ENCODE data around the gene RIBC2. TPM values are rescaled to one million over a fixed set of nuclear protein-coding genes. Genes with fewer than 3 reads are reported as not detected.

RIBC2 gene
- total RNA-seq, 1 experiment from 2014 or later, result not detected

DNA sequence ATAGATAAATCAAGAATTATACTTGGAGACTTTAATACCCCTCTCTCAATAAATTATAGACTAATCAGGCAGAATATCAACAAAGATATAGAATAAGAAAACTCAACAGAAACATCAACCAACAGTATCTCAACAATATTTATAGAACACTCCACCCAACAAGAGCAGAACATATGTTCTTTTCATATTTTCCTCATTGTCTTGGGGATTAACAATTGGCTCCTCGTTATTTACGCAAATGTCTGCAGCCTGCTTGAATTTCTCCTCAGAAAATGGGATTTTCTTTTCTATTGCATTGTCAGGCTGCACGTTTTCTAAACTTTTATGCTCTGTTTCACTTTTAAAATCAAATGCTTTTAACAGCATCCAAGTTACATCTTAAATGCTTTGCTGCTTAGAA, 52.1 kb downstream of the RIBC2 start:
- DNase-seq, result no peak
- Histone ChIP-seq H3K36me3 (no peaks in the 10 kb centered on the region), H3K4me3 (no peak overlapping the region), H3K27me3 (no peaks in the 10 kb centered on the region), H3K9me3 (replicated peaks) (no peaks in the 10 kb centered on the region), H3K4me1 (peaks cover 8% of the 10 kb centered on the region; the same call in 1 of the 2 replicates), H3K27ac (no peak overlapping the region)

DNA sequence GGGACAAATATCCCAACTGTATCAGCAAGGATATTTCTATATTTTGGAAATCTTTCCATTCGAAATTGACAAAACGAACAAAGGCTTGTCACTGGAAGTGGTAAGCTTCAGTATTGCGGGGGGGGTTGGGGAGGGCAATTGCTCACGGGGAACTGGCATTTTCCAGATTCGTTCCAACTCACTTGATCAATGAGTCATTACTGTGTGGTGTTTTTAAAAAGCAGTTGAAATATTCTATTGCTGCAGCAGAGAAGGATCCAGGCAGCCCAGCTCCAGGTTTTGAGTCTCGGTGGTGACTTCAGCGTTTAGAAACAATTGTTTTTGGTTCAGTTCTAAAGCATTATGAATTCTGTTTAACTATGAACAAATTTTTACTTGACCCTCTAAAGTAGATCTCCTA, 55.4 kb downstream of the RIBC2 start:
- H3K27ac ChIP-seq, result no peak overlapping the region

DNA sequence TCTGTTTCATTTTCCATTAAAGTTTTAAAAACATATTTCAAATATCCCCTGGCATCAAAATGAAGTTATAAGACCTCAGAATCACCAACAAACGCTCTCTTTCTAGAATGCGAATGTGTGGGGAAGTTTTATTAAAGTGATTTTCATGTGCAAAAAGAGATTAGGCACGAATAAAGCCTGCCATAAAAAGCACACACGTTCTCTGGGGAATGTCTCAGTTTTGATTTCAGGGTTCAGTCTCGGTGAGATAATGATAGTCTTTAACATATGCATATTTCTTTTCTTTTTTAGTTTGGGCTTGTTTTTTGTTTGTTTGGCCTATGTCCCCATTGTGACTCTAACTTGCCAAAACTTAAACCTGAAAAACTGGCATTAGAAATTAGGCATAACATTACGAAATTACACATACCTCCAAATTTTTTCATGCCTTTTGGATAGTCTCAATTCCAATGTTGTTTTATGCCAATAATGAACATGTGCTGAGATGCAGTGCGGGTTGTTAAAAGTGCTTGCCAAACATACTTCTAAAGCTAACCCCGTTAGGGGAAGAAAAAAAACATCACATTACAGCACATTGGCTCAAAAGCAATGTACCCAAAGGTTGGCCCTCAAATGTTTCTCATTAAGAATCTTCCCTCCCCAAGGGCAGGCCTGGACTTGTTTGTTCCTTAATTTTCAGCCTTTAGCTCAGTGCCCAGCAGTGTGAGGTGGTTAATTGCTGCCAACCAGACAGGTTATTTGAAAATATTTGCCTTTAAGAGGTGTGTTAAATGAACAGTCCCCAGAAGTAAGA, 56.0 kb downstream of the RIBC2 start:
- H3K27me3 ChIP-seq, result no peaks in the 10 kb centered on the region
- no peak for DNase-seq
- no peaks in the 10 kb centered on the region for H3K9me3 ChIP-seq (replicated peaks)
- no peaks in the 10 kb centered on the region for H3K36me3 ChIP-seq
- H3K27ac ChIP-seq, result no peak overlapping the region
- H3K4me1 ChIP-seq, result peaks cover 8% of the 10 kb centered on the region; the same call in 1 of the 2 replicates
- no peak overlapping the region for H3K4me3 ChIP-seq

More for the DNA sequence above, 55.4 kb downstream of the RIBC2 start:
- H3K4me1 ChIP-seq, result peaks cover 8% of the 10 kb centered on the region; the same call in 1 of the 2 replicates
- DNase-seq, result no peak
- no peak overlapping the region for H3K4me3 ChIP-seq
- H3K36me3 ChIP-seq, result no peaks in the 10 kb centered on the region
- H3K9me3 ChIP-seq (replicated peaks), result no peaks in the 10 kb centered on the region
- H3K27me3 ChIP-seq, result no peaks in the 10 kb centered on the region

DNA sequence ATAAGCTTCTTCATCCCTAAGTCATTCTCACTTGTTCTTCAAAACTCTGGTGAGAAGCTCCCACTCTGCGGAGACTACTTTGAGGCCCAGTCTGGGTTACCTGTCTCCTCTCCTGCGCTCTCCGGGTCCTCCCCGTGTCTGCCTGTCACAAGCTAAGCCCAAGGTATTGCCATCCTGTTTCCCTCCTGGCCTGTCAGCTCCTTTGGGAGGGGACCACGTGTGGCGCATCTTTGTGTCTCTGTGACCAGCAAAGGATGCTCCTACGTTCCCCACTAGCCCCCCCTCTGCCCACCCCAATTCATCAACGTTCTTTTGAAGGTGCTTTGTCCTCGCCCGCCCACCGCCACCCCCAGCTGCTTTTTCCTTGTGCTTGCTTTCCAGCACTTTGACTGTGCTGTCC, 57.4 kb downstream of the RIBC2 start:
- Histone ChIP-seq H3K27ac (no peak overlapping the region), H3K4me3 (no peak overlapping the region), H3K4me1 (peaks cover 8% of the 10 kb centered on the region; the same call in 1 of the 2 replicates), H3K27me3 (no peaks in the 10 kb centered on the region), H3K9me3 (replicated peaks) (no peaks in the 10 kb centered on the region), H3K36me3 (no peaks in the 10 kb centered on the region)
- DNase-seq, result no peak

DNA sequence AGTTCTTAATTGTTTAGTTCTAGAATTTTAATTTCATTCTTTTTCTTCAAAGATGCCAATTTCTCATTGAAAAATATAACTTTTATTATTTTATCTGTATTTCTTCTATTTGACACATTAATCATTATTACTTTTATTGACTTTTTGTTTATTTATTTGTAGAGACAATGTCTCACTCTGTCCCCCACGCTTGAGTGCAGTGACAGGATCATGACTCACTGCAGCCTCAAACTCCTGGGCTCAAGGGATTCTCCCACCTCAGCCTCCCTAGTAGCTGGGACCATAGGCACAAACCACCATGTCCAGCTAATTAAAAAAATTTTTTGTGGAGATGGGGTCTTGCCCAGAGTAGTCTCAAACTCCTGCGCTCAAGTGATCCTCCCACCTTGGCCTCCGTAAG, 58.9 kb downstream of the RIBC2 start:
- H3K27me3 ChIP-seq, result no peaks in the 10 kb centered on the region
- H3K4me1 ChIP-seq, result peaks cover 8% of the 10 kb centered on the region; the same call in 1 of the 2 replicates
- no peak overlapping the region for H3K4me3 ChIP-seq
- no peaks in the 10 kb centered on the region for H3K9me3 ChIP-seq (replicated peaks)
- no peak for DNase-seq
- no peak overlapping the region for H3K27ac ChIP-seq
- H3K36me3 ChIP-seq, result no peaks in the 10 kb centered on the region

DNA sequence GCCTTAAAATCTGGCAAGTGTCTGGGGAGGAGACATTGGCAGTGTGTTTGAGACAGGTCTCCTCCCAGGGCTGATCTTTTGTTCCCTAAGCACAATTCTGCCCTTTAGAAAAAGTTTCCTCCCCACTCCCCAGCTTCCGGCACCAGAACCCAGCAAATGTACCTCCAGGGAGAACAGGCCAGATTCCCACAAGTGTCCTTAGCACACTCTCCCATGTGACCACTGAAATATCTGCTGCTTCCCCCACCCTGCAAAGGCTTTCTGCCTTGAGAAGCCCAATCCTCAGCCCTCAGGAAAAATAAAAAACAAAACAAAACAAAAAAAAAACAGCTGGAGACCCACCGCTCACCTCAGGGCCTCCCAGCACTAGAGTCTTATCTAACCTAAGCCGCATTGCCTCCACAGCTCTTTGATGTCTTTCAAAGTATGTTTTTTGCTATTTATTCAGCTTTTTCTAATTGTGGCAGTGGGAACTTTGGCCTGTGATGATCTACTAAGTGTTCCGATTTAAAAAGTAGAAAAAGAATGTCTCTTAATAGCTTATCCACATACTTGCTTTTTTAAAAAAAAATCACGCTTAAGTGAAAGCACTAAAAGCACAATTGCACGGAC, 60.2 kb downstream of the RIBC2 start:
- Histone ChIP-seq H3K4me1 (peaks cover 8% of the 10 kb centered on the region; the same call in 1 of the 2 replicates), H3K36me3 (no peaks in the 10 kb centered on the region), H3K9me3 (replicated peaks) (no peaks in the 10 kb centered on the region), H3K27me3 (no peaks in the 10 kb centered on the region), H3K4me3 (no peak overlapping the region), H3K27ac (no peak overlapping the region)
- DNase-seq, result no peak

DNA sequence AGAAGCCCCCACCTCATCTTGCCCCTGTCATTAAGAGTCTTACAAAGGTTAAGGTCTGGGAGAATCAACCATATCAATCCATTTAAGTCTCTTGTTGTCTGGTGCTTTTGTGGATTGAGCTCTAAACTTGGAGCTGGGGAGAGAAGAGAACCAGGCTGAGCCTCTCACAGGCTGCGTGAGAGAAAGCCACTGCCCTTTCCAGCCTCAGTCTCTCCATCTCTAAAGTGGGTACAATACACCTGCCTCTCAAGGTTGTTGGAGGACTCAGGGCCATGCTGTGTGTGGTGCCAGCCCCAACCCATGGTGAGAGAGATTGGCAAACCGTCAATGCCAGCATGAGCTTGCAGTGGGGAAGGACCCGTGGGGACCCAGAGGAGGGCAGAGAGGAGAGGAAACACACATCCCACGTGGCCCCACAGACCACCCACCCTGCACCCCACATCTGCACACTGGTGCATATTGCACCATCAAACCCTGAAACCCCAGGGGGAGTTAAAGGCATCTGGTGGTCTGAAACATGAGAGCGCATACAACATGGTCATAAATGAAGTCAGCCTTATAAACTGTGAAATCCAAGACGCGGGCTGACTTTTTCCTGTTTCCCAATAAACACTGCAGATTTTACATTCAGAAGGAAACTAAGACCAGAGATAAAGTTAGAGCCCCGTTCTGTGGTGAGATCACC, 61.7 kb downstream of the RIBC2 start:
- peaks cover under 1% of the 10 kb centered on the region; the same call in 1 of the 2 replicates for H3K4me1 ChIP-seq
- no peaks in the 10 kb centered on the region for H3K9me3 ChIP-seq (replicated peaks)
- H3K36me3 ChIP-seq, result no peaks in the 10 kb centered on the region
- peak; percentile 26 to 42 for DNase-seq
- no peak overlapping the region for H3K4me3 ChIP-seq
- H3K27ac ChIP-seq, result no peak overlapping the region
- H3K27me3 ChIP-seq, result no peaks in the 10 kb centered on the region

DNA sequence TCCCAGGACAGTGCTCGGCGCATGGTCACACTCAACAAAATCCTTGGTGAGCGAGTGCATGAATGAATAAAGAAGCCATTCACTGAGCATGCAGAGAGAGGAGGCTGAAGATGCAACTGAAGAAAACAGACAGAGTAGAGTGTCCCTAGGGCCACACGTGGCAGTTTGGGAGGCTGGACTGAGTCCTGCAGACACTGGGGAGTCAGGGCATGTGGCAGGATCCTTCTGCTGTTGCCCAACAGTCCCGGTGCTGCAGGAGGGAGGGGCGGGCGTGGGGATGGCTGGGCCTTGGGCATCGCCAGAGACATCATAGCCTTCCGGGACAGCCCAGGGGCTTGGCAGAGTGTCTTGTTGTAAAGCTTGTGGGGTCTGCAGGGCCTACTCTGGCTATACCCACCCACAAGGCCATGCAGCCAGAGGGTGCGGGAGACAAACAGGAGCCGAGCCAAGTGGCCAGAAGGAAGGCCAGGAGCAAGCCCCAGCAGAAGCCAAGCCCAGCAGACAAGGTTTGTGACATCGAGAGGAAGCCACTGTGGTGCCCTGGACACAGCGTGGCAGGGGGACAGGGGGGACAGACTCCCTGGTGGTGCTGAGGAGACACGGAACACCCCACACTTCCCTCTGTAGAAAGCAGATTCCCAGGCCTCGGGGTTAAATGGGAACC, 62.5 kb downstream of the RIBC2 start:
- no peaks in the 10 kb centered on the region for H3K9me3 ChIP-seq (replicated peaks)
- H3K27me3 ChIP-seq, result no peaks in the 10 kb centered on the region
- H3K36me3 ChIP-seq, result no peaks in the 10 kb centered on the region
- DNase-seq, result no peak
- no peak overlapping the region for H3K4me3 ChIP-seq
- no peaks in the 10 kb centered on the region for H3K4me1 ChIP-seq
- no peak overlapping the region for H3K27ac ChIP-seq

DNA sequence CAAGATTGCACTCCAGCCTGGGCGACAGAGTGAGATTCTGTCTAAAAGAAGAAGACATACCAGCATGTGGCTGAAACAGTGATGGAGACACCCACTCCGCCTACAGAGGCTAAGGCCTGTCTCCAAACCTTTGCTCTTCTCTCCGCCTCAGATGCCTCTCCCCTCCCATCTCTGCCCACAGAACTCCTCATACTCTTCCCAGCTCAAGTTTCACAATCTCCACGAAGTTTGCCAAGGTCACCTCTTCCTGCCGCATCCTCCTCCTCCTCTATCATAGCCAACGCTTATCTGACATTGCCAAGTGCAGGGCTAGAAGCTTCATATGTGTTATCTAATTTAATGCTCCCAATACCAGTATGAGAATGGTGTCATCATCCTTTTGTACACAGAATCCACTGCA, 63.3 kb downstream of the RIBC2 start:
- Histone ChIP-seq H3K4me1 (no peaks in the 10 kb centered on the region), H3K27ac (no peak overlapping the region), H3K27me3 (no peaks in the 10 kb centered on the region), H3K9me3 (replicated peaks) (no peaks in the 10 kb centered on the region), H3K4me3 (no peak overlapping the region), H3K36me3 (no peaks in the 10 kb centered on the region)
- DNase-seq, result no peak

DNA sequence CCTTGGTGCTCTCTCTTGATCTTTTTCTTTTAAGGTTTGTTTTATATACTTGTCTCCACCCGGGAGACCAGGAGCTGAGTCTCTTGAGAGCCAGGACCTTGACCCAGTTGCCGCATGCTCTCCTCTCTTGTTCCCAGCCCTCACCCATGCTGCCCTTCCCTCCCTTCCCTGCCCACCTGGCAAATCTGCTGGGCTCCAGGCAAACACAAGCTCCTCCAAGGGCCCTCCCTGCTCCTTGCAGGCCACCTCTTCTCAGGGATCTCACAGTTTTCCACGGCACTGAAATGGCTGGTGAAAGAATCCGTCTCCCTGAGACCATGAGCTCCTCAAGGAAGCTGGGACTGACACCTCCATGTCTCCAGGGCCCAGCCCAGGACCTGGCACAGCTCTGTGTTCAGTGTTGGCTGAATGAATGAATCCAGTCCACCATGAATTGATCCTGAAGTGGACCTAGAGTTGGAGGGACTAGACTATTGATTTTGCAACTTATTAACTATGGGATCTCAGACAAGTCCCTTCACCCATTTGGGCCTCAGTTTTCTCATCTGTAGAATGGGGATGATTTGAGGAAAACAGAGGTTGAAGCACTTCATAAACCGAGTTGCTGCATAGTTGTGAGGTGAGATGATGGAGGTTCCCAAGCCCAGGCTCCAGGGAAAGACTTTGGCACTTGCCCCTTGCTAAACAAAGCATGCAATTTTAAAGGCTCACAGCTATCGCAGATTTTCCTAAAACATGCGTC, 64.0 kb downstream of the RIBC2 start:
- Histone ChIP-seq H3K27me3 (no peaks in the 10 kb centered on the region), H3K9me3 (replicated peaks) (no peaks in the 10 kb centered on the region), H3K4me1 (no peaks in the 10 kb centered on the region), H3K36me3 (no peaks in the 10 kb centered on the region), H3K4me3 (no peak overlapping the region), H3K27ac (no peak overlapping the region)
- no peak for DNase-seq

DNA sequence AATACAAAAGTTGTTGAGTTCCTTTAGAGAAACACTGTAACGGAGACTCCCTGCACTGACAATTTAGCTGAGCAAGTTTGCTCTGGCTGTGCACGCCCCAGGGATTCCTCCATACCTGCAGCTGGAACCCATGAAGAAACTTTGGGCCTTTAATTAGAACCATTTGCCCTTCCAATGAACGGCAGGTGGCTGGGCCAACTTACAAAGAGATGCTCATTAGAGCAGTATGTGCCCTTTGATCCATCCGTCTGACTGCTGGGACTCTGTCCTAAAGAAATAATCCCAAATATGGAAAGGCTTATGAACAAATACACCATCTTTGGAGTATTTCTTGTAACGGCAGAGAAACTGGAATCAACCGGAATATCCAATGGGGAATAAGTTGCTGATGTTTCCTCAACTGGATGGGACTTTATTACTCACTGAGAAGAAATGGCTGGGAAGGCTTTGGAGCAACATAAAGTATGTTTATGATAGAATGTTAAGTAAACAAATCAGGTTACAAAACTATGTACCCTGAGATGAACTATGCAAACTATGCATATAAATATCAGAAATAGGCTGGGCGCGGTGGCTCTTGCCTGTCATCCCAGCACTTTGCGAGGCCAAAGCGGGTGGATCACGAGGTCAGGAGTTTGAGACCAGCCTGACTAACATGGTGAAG, 64.7 kb downstream of the RIBC2 start:
- no peaks in the 10 kb centered on the region for H3K4me1 ChIP-seq
- H3K4me3 ChIP-seq, result no peak overlapping the region
- no peak overlapping the region for H3K27ac ChIP-seq
- no peaks in the 10 kb centered on the region for H3K9me3 ChIP-seq (replicated peaks)
- DNase-seq, result no peak
- H3K27me3 ChIP-seq, result no peaks in the 10 kb centered on the region
- no peaks in the 10 kb centered on the region for H3K36me3 ChIP-seq

DNA sequence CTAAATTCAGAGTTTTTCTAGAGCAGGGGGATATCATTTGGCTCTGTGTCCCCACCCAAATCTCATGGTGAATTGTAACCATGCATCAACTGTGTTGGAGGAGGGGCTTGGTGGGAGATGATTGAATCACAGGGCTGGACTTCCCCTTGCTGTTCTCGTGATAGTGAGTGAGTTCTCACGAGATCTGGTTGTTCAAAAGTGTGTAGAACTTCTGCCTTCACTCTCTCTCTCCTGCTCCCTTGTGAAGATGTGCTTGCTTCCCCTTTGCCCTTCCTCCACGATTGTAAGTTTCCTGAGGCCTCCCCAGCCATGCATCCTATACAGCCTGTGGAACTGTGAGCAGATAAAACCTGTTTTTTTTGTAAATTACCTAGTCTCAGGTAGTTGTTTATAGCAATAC, 67.2 kb downstream of the RIBC2 start:
- Histone ChIP-seq H3K36me3 (no peaks in the 10 kb centered on the region), H3K4me1 (no peaks in the 10 kb centered on the region), H3K9me3 (replicated peaks) (no peaks in the 10 kb centered on the region), H3K27me3 (no peaks in the 10 kb centered on the region), H3K4me3 (no peak overlapping the region), H3K27ac (no peak overlapping the region)
- DNase-seq, result no peak

DNA sequence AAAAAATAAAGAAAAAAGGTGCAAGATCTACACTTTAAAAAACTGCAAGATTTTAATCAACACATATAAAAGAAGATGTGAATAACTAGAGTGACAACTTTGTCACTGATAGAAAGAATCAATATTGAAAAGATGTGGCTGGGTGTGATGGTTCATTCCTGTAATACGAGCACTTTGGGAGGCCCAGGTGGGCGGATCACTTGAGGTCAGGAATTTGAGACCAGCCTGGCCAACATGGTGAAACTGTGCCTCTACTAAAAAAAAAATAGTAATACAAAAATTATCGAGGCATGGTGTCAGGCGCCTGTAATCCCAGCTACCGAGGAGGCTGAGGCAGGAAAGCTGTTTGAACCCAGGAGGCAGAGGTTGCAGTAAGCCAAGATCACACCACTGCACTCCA, 68.2 kb downstream of the RIBC2 start:
- Histone ChIP-seq H3K4me1 (no peaks in the 10 kb centered on the region), H3K36me3 (no peaks in the 10 kb centered on the region), H3K9me3 (replicated peaks) (no peaks in the 10 kb centered on the region), H3K27me3 (no peaks in the 10 kb centered on the region), H3K27ac (no peak overlapping the region), H3K4me3 (no peak overlapping the region)
- DNase-seq, result no peak

Measured in SJCRH30 (cell line).